Stimulated activated CD4-positive, alpha-beta T cell treated with anti-CD3 and anti-CD28 coated beads, Interleukin-4, amount 100 ng/mL, for 24 hours (primary cell): ENCODE results near the gene RTL5.
A peak's percentile ranks its signal among the peaks of the same experiment; 100 is the strongest.

Source experiments
- DNase-seq: peaks from one replicate; pipeline ENCODE4 v3.0.0-alpha.2; 2020

The RTL5 gene

DNA sequence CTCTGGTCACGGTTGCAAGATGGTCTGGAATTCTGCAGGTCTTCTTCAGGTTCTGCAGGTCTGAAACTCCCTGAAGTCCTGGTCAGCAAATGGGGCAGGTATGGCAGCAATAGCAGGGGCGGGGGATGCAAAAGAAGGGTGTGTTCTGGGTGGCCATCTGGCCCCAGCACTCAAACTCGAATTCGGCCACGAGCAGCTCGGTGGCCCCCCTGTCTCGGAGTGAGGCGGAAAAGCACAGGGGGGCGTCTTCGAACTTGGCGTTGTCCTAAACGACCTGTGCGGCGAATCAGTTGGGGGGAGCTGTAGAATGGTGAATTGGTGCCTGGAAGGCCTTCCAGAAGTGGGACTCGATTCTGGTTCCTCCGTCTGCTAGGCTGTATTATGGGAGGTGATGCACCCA is 2.1 kb downstream of the RTL5 start:
- no peak for DNase-seq

DNA sequence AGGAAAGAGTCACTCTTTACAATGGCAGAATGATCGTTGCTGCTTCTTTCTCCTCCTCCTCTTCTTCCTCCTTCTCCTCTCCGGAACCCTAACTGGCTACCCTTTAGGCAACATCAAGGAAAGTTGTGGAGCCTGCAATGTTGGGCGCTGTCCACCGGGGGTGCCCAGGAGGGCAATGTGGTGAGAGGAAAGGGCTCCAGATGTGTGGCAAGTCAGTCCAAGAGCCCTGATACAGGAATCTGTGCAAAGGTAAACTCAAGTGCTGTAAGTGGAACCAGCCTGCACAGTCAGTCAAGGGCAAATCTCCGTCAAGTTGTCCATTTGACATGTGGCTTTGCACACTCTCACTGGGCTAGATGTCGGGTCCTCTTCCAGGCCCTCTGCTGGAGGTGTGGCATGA is 2.8 kb downstream of the RTL5 start:
- DNase-seq: peak; percentile 11

DNA sequence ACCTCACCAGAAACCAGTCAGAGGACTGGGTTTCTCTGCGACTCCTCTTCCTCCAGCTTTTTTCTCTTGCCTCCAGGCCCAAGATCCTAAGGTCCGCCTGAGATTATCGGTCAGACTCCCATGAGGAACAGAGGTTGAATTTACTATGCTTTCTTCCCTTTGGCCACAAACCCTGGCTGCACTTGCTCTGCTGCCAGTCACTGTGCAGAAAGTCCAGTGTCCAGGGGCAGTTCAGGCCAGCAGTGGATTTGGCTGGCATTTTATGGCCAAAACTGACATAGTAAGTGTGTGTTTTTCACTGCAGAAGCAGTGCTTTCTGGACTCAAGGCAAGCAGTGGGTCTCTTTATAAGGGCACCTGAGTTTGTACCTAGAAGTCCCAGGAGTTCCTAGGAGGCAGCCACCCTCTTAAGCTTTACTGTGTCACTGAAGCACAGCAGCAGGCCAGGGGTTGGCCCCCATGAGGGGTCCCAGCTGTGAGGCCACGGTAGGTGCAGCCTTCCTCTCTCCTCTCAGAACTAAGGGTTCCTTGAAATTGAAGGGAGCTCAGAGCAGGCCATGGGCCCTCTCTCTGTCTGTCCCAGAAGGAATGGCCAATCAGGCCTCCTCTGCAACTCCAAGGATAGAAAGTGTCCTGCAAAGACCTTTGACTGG is 3.4 kb downstream of the RTL5 start:
- no peak for DNase-seq

DNA sequence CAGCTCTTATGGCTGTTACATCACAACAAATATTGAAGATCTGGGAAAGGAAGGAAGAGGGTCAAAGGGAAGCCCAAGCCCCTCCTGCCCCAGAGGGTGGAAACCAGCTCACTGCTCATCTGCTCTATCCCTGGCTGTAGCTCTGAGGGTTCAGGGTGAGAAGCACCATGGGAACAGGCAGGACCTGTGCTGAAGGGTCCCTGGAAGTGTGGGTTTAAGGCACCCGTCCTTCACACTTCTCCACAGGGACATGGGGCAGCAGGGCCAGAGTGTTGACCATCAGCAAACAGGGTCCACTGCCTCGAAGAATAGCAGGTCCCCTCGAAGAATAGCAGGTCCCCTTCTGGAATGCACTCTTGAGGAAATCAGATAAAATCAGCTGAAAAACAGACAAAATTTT is 4.4 kb downstream of the RTL5 start:
- no peak for DNase-seq

DNA sequence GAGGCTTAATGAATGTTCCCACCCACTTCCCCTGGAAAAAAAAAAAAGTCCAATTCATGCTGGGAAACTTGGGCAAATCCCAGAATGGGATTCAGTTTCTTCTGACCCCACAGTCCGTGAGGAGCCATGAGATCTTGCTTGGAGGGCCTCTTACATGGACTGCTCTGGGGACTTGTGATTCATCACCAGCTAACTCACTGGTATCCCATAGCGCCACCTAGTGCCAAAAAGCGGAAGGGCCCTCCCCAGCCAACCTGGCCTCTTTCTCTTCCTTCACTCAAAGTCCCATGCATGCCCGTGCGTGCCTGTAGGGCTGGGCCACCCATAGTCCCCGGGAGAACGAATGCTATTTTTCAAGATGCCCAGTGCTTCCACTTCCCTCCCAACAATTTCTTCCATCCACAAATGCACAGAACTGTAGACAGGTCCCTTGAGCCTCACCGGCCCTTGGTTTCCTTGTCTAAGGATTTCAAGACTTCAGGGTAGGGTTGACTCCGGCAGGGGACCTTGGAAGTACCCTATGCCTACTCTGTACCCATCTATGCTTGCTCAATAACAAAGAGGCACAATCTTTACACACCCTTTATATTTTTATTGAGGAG is 5.1 kb downstream of the RTL5 start:
- peak; percentile 83 for DNase-seq

- no peak for DNase-seq
These were observed 5.7 kb downstream of the RTL5 start for GRCh38 chrX:72126048-72126415.

- no peak for DNase-seq
These were observed 6.2 kb downstream of the RTL5 start for GRCh38 chrX:72125331-72126047.

DNA sequence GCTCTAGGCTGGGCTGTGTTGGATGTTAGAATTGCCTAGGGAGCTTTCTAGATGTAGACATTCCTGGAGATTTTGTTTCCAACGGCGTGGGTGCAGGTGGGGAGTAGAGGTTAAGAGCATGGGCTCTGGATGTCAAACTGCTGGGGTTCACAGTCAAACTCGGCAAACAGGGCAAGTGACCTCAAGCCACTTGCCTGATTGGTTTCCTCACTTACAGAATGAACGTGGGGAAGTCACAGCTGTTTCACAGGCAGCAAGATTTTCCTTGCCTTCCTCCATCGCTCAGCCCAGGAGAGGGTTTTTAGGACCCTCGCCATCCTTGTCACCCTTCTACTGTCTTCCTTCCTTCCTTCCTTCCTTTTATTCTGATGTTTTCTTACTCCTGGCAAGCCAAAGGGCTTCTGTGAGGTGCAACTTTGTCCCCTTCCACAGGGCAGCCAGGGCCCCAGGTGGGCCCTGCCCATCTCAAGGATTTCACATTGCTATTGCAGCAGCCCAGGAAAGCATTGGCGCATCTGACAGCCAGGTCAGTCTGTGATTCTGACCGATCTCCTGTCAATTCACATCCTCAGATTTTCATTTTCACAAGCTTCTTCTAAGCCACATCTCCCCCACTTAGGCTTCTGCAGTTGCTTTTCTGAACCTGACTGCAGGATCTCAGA is 7.0 kb downstream of the RTL5 start:
- DNase-seq: no peak

GRCh38 chrX:72123471-72124185 is 8.1 kb downstream of the RTL5 start:
- DNase-seq: no peak

DNA sequence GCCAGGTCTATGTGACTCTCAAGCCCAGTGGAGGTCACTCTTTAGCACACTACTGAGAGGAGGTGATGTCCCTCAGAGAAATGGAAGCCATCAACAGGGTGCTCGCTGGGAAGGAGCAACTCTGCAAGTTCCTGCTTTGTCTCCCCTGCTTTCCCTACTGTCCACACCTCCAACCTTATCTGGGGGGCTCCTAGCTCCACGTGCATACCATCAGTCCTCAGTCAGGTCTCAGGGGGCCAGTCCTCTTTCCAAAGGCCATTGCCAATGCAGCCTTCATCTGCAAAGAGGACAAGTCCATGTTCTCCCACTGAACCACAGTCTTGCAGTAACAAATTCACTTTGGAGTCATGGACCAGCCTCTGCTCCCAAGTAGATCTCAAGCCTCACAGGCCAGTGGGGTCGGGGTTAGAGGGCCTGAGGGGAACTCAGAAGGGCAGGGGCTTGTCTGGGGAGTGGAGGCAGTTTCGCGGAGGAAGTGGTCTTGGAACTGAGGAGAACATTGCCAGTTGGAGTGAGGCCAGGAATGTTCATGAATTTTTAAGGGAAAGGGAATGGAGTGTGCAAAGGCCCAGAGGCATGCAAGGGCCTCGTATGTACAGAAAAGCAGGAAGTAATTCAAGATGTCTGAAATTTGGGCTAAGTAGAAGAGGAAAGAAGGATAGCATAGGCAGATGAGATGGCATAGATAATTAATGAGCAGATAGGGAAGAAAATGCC is 8.9 kb downstream of the RTL5 start:
- DNase-seq: no peak

DNA sequence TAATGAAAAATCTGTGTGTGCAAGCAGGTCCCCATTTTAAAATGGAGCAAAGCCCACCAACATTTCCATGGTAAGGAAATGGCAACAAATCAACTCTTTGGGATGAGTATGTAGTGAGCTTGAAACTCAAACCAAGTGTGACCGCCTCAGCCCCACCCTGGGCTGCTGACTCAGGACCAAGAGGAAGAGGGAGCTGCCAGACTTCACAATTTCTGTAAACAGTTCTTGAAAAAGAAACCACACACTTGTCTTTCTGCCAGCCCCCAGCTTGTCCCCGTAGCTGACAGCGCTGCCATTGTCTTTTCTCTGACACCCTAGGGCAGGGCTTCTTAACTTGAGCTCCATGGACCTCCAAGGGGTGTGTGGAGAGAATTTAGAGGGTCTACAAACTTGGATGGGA is 10.3 kb downstream of the RTL5 start:
- DNase-seq: peak; percentile 31

GRCh38 chrX:72120837-72121236 is 10.9 kb downstream of the RTL5 start:
- DNase-seq: no peak

- no peak for DNase-seq
These were observed 14.0 kb downstream of the RTL5 start for GRCh38 chrX:72117636-72118210.

GRCh38 chrX:72115380-72115779 is 16.3 kb downstream of the RTL5 start:
- no peak for DNase-seq

DNA sequence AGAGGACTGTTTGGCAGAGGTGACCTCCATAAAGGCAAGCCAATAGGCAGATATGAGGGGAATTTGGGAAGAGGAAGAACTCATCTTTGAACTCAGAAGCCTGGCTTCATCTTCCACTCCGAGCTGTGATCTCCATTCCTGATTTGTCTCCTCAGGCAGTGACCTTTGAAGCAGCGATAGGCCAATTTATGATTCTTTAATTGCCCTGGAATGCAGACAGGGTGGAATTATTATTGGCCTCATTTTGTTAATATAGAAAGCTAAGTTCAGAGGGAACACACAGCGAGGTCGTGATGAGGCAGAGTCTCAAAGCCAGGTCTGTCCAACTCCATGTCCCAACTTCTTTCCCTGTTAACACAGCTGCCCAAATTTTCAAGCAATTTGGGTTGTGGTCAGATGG is 16.9 kb downstream of the RTL5 start:
- DNase-seq: no peak

DNA sequence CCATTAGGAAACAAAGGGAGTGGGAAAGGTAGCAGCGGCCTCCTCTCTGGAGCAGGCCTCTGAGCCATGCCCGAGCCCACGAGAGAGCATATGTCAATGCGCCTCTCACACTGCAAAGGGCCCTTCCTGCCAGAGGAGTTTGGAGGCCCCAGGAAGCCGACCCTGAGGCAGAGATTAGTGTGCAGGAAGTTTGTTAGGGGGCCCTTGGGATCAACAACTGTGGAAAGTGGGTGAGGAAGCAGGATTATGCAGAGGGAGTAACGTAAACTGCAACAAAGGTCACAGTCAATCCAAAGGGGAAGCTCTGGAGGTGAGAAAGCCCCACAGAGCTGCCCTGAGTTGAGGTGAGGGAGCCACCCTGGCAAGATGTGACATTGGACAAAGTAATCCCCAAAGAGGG is 17.4 kb downstream of the RTL5 start:
- no peak for DNase-seq

DNA sequence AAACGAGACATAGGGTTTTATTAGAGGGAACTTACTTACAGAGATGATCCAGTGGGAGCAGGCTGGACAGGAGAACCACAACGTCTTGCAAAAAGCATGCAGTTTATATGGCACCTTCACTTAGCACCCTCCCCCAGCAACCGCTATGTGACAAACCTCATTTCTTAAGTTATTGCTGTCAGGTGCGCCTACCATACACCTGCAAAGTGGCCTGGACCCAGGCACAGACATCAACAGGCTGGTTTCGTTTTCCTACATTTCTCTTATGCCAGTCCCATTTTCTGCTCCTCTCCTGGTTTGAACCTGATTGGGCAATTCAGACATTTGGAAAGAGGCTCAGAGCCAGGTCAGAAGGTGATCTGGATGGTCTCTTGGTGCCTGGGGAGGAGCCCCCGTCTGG is 18.3 kb downstream of the RTL5 start:
- DNase-seq: no peak

DNA sequence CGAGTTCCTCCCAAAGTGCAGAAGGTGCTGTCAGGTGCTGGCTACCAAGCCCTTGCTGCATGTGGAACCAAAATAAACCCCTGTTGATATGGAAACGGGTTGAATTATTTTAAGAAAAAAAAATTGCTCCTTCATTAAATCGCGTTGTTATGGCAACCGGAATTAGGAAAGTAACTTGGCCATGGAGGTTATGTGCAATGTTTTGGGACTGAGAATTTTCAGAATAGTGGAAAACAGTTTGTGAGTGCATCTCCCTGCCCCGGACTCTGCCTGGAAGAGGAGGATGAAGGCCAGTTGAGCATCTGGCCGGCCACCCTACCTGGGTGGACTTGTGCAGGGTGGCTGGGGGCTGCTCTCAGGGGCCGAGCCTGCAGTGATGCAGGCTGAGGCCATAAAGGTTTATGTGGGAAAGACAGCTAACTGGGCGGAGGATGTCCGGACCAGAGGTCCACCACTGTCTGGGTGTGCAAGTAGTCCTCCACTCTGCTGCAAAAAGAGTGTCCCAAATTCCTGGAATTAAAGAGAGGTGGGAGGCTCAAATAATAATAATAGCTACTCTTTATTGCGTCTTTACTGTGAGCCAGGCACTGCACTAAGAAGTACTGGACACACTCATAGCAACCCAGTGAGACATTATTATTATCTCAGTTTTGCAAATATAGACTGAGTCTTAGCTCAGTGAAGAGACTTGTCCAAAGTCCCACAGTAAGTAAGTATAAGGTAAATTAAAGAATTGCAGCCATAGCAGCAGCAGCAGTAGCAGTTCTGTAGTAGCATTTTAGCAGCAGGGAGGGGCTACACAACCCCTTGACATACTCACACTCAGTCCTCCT is 20.6 kb downstream of the RTL5 start:
- DNase-seq: no peak

DNA sequence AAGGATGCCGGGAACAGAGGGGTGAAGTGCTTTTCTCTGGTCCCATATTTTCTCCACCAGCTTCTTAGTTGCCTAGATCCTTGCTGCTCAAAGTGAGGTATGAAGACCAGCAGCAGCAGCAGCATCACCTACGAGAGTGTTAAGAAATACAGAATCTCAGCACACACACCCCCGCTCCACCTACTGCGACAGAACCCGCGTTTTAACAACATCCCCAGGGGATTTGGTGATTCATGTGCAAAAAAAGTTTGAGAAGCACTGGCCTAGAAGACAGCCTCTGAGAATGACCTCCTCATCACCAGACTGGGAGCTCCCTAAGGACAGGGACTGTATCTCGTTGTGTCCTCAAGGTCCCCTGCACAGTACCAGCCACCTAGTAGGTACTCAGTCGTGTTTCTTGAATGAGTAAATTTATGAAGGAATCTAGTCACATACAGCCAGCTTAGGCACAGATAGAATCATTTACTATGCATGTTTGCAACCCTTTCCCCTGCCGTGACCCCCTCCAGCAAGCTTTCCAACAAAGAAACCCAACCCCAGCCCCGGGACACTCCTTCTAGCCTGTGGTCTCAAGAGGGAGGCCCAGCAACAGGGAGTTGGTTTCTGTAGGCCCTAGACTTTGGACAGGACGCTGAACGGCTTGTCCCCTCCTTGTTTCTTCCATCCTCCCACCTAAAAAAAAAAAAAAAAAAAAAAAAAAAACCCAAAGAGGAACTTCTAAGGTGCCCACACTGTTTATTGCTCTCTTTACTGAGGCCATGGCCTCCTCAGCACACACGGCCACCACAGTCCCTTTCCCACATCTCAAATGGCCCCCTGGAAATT is 21.5 kb downstream of the RTL5 start:
- DNase-seq: no peak

GRCh38 chrX:72108666-72109065 is 23.0 kb downstream of the RTL5 start:
- no peak for DNase-seq
